ENCODE measurements around the gene ETV7.
A peak's percentile ranks its signal among the peaks of the same experiment; 100 is the strongest.

The ETV7 gene

DNA sequence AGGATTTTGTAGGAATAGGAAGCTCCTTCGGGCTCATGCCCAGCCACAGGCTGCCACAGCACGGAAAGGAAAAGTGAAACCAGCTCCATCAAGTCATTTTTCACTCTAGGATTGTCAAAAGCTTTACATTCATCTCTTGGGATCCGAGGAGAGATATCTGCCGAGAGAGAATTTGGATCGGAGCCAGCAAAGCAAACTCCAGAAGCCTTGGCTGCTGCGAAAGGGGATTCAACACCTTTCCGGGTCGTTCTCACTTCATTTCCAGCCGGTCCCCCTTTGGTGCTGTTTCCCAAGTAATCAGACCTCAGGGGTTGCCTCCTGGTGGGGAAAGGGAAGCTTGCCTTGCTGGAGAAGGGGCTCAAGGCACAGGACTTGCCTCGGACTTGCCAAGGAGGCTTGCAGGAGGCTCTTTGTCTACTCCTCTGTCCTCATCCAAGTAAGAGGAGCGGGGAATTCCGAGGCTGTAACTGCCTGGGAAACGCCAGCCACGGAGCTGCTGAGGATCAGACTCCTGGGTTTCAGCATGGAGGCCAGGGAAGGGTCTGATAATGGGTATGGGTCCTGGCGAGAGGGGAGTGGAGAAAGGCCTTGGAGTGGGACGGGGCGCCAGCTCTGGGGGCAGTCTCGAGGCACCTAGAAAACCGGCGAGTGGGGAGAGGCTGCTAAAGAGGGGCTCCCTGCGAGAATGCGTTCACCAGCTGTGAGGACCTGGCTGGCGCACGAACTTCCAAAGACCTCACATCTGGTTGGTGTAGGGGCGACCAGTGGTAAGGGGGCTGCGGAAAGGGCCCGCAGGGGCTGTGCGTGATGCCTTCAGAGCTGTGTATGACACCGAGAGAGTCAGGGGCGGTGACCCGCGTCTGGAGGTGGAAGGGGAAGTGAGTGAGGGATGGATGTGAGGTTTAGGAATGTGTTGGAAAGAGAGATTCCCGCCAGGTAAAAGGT lies 702 bp downstream of the ETV7 start:
- in situ Hi-C loops (cut with HindIII; ENCODE audit: low pct_ligation_motif_present, low pct_unique_long_range_greater_than_20kb, low sequenced_read_pairs) = no loop called here
- DNase-seq = peak; percentile 54

GRCh38 chr6:36384095-36384494 lies 3.4 kb downstream of the ETV7 start:
- in situ Hi-C loops (cut with HindIII; ENCODE audit: low pct_ligation_motif_present, low pct_unique_long_range_greater_than_20kb, low sequenced_read_pairs) = no loop called here
- DNase-seq = no peak

DNA sequence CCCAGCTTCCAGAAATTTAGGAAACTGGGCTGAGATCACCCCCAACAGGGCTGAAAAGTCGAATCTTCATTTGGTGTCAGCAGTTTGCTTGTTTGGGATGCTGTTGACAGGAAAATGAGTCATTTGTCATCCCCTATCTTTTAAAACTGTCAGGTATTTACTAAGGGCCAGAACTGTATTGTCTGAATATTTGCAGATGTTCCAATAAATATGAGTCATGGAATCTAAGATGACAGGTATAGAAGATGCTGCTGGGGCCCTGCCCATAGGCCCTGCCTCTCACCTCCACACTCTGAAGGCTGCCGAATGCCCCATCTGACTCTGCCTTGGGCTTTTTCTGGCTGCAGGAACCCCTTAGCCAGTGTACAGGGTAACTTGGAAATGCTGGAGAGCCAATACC lies 3.9 kb downstream of the ETV7 start:
- no peak for DNase-seq
- in situ Hi-C loops (cut with HindIII; ENCODE audit: low pct_ligation_motif_present, low pct_unique_long_range_greater_than_20kb, low sequenced_read_pairs) = no loop called here

DNA sequence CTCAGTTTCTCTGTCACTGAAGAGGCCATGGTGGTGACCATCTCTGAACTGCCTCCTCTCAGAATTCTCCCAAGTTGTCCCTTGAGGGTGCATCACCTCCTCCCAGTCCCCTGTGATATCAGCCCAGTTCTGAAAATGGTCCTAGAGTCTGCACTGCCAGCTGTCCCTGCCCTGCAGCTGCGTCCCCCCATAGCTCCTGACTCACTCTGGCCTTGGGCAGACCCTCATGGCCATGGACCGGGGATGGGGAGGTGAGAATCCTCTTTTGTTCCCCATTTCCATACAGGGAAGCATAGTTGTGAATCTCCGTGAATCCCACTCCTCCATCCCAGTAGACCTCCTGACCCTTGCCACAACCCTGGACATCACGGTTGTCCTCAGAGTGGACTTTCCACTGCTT lies 4.5 kb downstream of the ETV7 start:
- in situ Hi-C loops (cut with HindIII; ENCODE audit: low pct_ligation_motif_present, low pct_unique_long_range_greater_than_20kb, low sequenced_read_pairs) = no loop called here
- DNase-seq = no peak

DNA sequence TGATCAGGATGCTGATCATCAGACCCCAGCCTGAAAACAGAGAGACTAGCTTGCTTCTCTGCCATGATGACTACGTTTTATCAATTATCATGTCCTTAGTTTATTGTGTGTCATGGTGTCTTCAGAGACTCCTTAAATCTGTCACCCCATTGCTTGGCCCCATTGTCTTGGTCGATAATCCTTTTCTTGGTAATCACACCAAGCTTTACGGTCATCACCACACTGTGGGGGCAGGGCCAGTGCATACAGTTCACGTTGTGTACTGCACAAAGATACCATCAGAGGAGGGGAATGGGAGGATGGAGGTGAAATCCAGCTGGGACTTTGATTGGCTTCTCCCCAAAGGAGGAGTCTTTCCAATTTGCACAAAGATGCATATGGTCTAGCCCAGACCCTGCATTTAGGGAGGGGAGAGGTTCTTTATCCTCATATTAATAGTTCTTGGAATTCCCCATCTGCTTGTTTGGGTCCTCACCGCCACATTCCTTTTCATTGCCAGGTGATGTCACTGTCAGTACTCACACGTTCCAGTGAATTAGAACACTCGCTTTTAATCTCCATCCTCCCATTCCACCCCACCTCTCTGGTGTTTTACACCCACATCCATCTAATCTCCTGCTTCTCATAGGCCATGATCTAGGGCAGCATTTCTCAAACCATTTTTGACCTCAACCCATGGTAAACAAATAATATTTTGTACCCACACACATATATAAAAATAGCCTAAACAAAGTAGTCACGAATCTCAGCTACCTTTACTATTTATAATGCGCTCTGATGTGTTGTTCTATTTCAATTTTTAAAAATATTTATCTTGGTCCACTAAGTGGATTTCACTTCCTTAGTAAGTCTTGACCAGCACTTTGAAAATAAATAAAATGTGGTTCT lies 5.7 kb downstream of the ETV7 start:
- no peak for DNase-seq
- in situ Hi-C loops (cut with HindIII; ENCODE audit: low pct_ligation_motif_present, low pct_unique_long_range_greater_than_20kb, low sequenced_read_pairs) = no loop called here

- no peak for DNase-seq
- in situ Hi-C loops (cut with HindIII; ENCODE audit: low pct_ligation_motif_present, low pct_unique_long_range_greater_than_20kb, low sequenced_read_pairs) = no loop called here
These were observed 7.3 kb downstream of the ETV7 start for GRCh38 chr6:36380166-36380565.

GRCh38 chr6:36378936-36379335 lies 8.5 kb downstream of the ETV7 start:
- in situ Hi-C loops (cut with HindIII; ENCODE audit: low pct_ligation_motif_present, low pct_unique_long_range_greater_than_20kb, low sequenced_read_pairs) = no loop called here
- no peak for DNase-seq

DNA sequence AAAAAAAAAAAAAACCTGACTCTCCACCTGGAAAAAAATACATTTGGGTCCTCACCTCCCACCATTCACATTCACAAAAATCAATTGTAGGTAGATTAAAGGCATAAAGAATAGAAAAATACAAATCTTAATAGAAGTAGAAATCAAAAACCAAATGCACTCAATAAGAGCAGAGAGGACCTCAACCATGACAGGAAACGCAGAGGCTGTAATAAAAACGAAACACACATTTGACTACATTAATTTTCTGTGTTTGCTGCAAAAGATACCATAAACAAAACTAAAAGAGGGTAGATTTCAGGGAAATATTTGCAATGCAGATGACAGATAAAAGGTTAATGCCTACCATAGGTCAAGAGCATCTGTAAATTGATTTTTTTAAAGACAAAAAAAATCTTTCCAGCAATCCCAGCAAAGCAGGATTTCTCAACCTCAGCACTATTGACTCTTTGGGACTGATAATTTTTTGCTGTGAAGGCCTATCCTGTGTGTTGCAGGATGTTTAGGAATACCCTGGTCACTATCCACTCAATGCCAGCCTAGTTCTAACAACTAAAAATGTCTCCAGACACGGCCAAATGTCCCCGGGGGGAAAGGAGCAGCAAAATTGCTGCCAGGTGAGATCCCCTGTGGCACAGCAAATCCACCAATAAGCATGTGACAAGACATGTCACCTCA lies 9.1 kb downstream of the ETV7 start:
- in situ Hi-C loops (cut with HindIII; ENCODE audit: low pct_ligation_motif_present, low pct_unique_long_range_greater_than_20kb, low sequenced_read_pairs) = no loop called here
- DNase-seq = no peak

GRCh38 chr6:36377594-36377993 lies 9.9 kb downstream of the ETV7 start:
- DNase-seq = no peak
- in situ Hi-C loops (cut with HindIII; ENCODE audit: low pct_ligation_motif_present, low pct_unique_long_range_greater_than_20kb, low sequenced_read_pairs) = no loop called here

- in situ Hi-C loops (cut with HindIII; ENCODE audit: low pct_ligation_motif_present, low pct_unique_long_range_greater_than_20kb, low sequenced_read_pairs) = no loop called here
- no peak for DNase-seq
These were observed 10.7 kb downstream of the ETV7 start for GRCh38 chr6:36376742-36377141.

DNA sequence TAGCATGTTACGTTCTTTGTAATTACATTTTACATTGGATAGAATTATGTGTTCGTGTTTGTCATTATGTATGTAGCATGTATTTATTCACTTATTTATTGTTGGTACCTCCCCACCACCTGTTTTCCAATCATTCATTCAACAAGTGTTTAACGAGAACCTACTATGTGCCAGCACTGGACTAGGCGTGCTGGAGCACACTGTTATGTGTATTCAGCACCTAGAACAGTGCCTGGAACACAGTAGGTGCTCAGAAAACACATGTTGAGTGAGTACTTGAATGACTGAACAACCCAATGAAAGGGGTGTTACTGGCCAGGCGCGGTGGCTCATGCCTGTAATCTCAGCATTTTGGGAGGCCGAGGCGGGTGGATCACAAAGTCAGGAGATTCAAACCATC lies 11.3 kb downstream of the ETV7 start:
- in situ Hi-C loops (cut with HindIII; ENCODE audit: low pct_ligation_motif_present, low pct_unique_long_range_greater_than_20kb, low sequenced_read_pairs) = no loop called here
- DNase-seq = no peak

DNA sequence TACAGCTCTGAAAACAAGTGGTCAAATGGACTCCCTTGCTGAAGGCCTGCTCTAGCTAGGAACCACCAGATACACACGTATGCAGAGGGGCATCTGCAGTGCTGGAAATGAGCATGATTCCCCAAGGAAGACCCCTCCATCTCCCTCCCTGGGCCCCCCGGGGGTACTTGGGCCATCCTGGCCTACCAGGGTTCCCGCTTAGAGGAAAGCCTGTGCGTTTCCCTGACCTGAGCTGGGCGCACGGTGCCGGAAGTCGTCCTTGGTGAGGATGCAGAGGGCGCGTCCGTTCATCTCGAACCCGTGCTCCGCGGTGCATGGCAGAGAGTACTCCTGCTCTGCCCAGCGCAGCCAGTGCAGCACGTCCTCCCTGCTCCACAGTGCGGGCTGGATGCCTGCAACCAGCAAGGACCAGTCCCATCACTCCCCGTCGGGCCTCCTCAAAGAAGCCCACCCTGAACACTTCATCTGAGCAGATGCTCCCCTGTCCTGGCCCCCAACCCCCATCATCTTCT lies 11.8 kb downstream of the ETV7 start:
- in situ Hi-C loops (cut with HindIII; ENCODE audit: low pct_ligation_motif_present, low pct_unique_long_range_greater_than_20kb, low sequenced_read_pairs) = no loop called here

DNA sequence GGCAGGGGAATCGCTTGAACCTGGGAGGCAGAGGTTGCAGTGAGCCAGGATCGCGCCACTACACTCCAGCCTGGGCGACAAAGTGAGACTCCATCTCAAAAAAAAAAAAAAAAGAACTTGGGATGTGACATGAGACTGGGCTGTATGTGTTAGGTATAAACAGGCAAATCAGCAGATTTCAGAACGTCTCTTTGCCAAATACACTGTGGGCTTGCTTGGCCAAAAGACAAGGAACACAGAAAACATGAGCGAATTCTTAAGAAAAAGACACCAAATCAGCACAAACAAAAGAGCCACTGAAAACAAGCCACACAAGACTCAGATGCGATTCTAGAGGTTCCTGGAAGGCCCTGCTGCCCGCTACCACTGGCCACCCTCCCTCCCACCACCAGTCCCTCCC lies 12.5 kb downstream of the ETV7 start:
- in situ Hi-C loops (cut with HindIII; ENCODE audit: low pct_ligation_motif_present, low pct_unique_long_range_greater_than_20kb, low sequenced_read_pairs) = no loop called here
- no peak for DNase-seq

More for the DNA sequence above, 11.8 kb downstream of the ETV7 start:
- no peak for DNase-seq

DNA sequence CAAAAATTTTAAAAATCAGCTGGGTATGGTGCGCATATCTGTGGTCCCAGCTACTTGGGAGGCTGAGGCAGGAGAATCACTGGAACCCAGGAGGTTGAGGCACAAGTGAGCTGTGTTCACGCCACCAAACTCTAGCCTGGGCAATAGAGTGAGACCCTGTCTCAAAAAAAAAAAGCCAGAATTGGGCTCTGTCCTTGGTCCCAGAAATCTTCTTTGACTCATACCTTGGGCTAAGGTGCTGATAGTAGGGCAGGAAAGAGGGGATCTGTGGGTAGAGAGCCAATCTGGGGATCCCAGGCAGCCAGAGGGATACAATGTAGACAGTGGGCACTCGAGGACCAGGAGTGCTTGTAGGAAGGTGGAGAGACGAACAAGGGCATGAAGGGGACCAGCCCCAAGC lies 13.3 kb downstream of the ETV7 start:
- no peak for DNase-seq
- in situ Hi-C loops (cut with HindIII; ENCODE audit: low pct_ligation_motif_present, low pct_unique_long_range_greater_than_20kb, low sequenced_read_pairs) = no loop called here

DNA sequence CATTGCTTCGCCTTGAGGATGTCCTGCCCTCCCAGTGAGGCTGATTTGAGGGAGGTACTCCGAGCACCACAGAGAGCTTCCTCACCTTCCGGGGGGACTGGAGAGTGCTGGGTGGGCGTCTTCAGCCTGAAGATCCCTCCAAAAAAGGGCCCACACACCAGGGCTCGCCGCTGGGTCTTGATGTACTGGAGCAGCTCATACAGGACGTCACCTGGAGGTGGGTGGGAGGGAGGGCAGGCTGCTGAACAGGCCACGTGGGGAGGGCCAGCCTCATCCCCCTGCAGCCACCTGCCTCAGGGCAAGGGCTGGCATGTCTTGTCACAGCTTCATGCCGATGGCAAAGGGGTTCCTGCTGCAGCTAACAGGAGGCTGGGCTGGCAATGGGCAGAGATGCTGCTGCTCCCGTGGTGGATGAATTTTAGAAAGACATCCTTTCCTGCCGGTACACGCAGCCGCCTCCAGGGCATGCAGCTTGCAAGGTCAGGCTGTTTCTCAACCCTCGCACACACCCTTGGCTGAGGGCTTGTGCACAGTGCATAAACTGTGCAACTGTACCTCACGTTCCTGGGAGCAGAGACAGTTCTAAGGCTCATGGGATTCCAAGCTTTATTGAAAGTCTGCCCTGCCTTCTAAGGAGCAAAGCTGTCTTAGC lies 14.0 kb downstream of the ETV7 start:
- DNase-seq = no peak
- in situ Hi-C loops (cut with HindIII; ENCODE audit: low pct_ligation_motif_present, low pct_unique_long_range_greater_than_20kb, low sequenced_read_pairs) = no loop called here

DNA sequence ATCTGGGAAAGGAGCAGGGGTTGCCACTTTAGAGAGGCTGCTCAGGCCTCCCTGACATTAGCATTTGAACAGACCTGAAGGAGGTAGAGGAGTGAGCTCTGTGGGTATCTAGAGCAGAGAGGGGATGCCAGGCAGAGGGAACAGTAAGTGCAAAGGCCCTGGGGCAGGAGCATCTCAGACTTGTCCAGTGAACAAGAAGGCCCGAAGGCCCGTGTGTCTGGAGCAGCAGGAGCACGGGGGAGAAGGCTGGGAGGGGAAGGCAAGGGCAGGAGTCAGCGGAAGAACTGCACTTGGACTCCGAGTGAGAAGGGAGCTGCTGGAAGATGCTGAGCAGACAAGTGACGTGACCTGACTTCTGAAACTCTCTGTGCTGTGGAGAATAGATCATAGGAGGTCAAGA lies 15.4 kb downstream of the ETV7 start:
- in situ Hi-C loops (cut with HindIII; ENCODE audit: low pct_ligation_motif_present, low pct_unique_long_range_greater_than_20kb, low sequenced_read_pairs) = no loop called here
- no peak for DNase-seq

GRCh38 chr6:36371211-36371610 lies 16.3 kb downstream of the ETV7 start:
- DNase-seq = no peak
- in situ Hi-C loops (cut with HindIII; ENCODE audit: low pct_ligation_motif_present, low pct_unique_long_range_greater_than_20kb, low sequenced_read_pairs) = no loop called here

GRCh38 chr6:36370638-36371037 lies 16.8 kb downstream of the ETV7 start:
- DNase-seq = no peak
- in situ Hi-C loops (cut with HindIII; ENCODE audit: low pct_ligation_motif_present, low pct_unique_long_range_greater_than_20kb, low sequenced_read_pairs) = no loop called here

Data from ACHN (cell line).